GM12873 (cell line): ENCODE measurements around the gene CDH18.

ENCODE experiments used
- CTCF ChIP-seq: IDR thresholded peaks from 2 replicates; pipeline ENCODE4 v1.5.1; 2012; ENCODE audit warnings: low read depth, mild to moderate bottlenecking, moderate library complexity, low read length, control low read depth; ENCODE audit not compliant: insufficient read depth; ENCODE audit errors: missing control alignments

CDH18 gene

GRCh38 chr5:19626211-19626610 lies 361.8 kb downstream of the CDH18 start:
- TF ChIP-seq CTCF, result no peak

- no peak for TF ChIP-seq CTCF
These were observed 362.4 kb downstream of the CDH18 start for GRCh38 chr5:19625562-19625961.

- no peak for TF ChIP-seq CTCF
These were observed 368.4 kb downstream of the CDH18 start for GRCh38 chr5:19619571-19619970.

- no peak for TF ChIP-seq CTCF
These were observed 371.2 kb downstream of the CDH18 start for GRCh38 chr5:19616701-19617215.

GRCh38 chr5:19615661-19616060 lies 372.3 kb downstream of the CDH18 start:
- TF ChIP-seq CTCF, result no peak

- TF ChIP-seq CTCF, result no peak
These were observed 372.9 kb downstream of the CDH18 start for GRCh38 chr5:19615071-19615470.

- no peak for TF ChIP-seq CTCF
These were observed 379.5 kb downstream of the CDH18 start for GRCh38 chr5:19608444-19609002.
